ENCODE measurements around the gene AJUBA. TPM values are rescaled to one million over a fixed set of nuclear protein-coding genes. Genes with fewer than 3 reads are reported as not detected.
A peak's percentile ranks its signal among the peaks of the same experiment; 100 is the strongest.

Gene AJUBA
- total RNA-seq, 4 donors from 2014 or later, result 66.2 to 98.4 (median 74.8) TPM

DNA sequence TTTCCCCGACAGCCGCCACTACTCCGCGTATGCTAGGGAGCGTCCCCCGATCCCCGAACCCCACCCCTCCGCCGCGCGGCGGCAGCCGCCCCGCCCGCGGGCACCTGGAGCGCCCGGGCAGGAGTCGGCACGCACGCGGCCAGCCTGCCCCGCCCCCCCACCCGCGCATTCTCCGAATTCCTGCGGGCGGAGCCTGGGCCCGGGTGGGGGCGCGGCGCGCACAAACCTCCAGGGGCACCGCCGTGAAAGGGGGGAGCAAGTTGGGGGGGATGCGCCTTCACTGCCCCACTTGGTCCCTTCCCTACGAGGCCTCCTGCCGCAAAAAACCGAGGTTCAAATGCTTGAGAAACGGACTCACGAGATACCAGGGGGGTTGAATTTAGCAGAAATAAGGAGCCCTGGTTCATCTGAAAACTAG, 1.7 kb downstream of the AJUBA start:
- WGBS, 2 donors, result 0 to 2% methylated on average over 9 to 11 of the region's 41 CpGs
- no peak for TF ChIP-seq POLR2A (IDR thresholded peaks at IDR 0.05)
- TF ChIP-seq, protein P1, sequence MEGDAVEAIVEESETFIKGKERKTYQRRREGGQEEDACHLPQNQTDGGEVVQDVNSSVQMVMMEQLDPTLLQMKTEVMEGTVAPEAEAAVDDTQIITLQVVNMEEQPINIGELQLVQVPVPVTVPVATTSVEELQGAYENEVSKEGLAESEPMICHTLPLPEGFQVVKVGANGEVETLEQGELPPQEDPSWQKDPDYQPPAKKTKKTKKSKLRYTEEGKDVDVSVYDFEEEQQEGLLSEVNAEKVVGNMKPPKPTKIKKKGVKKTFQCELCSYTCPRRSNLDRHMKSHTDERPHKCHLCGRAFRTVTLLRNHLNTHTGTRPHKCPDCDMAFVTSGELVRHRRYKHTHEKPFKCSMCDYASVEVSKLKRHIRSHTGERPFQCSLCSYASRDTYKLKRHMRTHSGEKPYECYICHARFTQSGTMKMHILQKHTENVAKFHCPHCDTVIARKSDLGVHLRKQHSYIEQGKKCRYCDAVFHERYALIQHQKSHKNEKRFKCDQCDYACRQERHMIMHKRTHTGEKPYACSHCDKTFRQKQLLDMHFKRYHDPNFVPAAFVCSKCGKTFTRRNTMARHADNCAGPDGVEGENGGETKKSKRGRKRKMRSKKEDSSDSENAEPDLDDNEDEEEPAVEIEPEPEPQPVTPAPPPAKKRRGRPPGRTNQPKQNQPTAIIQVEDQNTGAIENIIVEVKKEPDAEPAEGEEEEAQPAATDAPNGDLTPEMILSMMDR (IDR thresholded peaks at IDR 0.05), result no peak
- peak overlapping the region; percentile 66 for H3K4me3 ChIP-seq (ENCODE audit: low read depth, poor library complexity, severe bottlenecking)
- peak; percentile 25 to 90 for DNase-seq (ENCODE audit: low spot score in 2 of 2)
- intact Hi-C loops (cut with DNase I; ENCODE audit: low total_unique reads), result no loop called here

DNA sequence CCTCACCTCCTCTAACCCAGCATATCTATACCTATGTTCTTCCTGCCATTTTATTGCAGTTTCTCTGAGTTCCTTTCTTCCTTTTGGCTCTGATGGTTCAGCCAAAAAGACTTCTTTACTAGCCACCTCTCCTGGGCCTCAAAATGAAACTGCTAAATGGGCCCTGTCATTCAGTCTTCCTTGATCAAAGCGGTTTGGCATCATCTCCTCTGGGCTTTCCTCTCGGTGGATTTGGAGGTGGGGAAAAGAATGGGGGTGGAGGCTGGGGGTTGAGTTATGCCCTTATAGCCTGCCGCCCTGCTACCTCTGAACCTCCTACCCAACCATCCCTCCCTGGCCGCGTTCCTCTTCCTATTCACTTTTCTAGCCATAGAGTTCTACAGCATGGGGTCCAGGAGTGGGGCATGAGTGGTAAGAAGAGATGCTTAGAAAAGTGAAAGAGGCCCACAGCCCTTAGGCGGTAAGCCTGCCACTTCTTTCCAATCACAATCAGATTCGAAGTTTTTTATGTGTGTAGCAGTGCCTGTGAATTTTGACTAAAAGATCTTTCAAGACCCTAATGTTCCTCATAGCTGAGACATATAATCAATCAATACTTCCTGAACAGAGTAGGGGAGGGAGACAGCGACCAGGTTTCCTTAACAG, 2.5 kb downstream of the AJUBA start:
- TF ChIP-seq POLR2A (IDR thresholded peaks at IDR 0.05), result no peak
- TF ChIP-seq, protein P1 (IDR thresholded peaks at IDR 0.05), result no peak
- WGBS, 2 donors, result 33 to 45% methylated on average over 8 of the region's 8 CpGs
- DNase-seq (ENCODE audit: low spot score in 2 of 2), result peak in 1 of 2 donors; percentile 22
- intact Hi-C loops (cut with DNase I; ENCODE audit: low total_unique reads), result no loop called here
- no peak overlapping the region for H3K4me3 ChIP-seq (ENCODE audit: low read depth, poor library complexity, severe bottlenecking)

DNA sequence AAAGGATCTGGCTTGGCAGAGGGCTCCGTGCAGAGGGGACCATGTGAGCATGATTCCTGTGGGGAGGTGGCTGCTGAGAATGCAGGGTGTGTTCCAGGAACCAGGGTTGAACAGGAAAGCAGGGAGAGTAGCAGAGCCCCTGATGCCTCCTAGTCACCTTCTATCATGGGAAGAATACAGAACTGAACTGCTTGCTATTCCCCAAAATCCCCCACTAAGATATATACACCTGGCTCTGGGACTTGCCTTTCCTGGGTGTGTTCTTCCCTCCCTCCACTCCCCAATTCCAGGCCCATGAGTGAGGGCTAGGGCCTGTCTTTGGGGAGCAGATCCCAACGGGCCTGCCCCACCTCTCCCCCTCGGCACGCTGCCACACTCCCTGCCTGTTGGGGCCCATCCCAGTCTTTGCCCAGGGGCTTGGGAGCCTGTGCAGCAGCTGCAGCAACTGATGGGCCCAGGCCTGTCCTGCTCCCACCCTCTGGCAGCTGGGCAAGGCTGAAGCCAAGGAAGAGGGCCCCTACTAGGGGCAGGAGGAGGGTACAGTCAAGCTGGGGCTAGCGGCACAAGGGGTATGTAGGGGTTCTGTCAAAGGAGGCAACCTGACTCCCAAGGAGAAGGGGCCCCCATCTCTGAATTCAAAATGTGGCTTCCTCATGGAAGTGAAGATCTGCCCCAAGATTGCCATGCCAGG, 3.2 kb downstream of the AJUBA start:
- intact Hi-C loops (cut with DNase I; ENCODE audit: low total_unique reads), result no loop called here
- H3K4me3 ChIP-seq (ENCODE audit: low read depth, poor library complexity, severe bottlenecking), result no peak overlapping the region
- DNase-seq (ENCODE audit: low spot score in 2 of 2), result peak; percentile 80 to 94
- 32 to 36% methylated on average over 5 of the region's 5 CpGs for WGBS, 2 donors
- TF ChIP-seq, protein P1 (IDR thresholded peaks at IDR 0.05), result no peak
- no peak for TF ChIP-seq POLR2A (IDR thresholded peaks at IDR 0.05)

DNA sequence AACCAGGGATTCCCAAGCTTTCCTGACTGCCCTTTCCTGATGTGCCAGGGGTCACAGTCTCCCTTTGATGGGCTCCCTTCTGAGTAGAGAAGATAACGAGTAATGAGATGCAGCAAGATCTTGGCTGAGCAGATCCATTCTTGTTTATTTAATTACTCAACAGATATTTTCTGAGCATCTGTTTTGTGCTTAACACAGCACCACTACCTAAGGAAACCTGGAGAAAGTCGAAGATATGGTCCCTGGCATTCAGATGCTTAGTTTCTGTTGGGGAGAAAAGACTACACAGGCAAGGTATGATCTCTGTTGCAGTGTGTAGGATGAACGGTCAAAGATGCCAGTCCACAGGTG, 3.9 kb downstream of the AJUBA start:
- H3K4me3 ChIP-seq (ENCODE audit: low read depth, poor library complexity, severe bottlenecking), result no peak overlapping the region
- DNase-seq (ENCODE audit: low spot score in 2 of 2), result no peak
- TF ChIP-seq, protein P1 (IDR thresholded peaks at IDR 0.05), result no peak
- intact Hi-C loops (cut with DNase I; ENCODE audit: low total_unique reads), result no loop called here
- 37 to 46% methylated on average over 3 of the region's 3 CpGs for WGBS, 2 donors

DNA sequence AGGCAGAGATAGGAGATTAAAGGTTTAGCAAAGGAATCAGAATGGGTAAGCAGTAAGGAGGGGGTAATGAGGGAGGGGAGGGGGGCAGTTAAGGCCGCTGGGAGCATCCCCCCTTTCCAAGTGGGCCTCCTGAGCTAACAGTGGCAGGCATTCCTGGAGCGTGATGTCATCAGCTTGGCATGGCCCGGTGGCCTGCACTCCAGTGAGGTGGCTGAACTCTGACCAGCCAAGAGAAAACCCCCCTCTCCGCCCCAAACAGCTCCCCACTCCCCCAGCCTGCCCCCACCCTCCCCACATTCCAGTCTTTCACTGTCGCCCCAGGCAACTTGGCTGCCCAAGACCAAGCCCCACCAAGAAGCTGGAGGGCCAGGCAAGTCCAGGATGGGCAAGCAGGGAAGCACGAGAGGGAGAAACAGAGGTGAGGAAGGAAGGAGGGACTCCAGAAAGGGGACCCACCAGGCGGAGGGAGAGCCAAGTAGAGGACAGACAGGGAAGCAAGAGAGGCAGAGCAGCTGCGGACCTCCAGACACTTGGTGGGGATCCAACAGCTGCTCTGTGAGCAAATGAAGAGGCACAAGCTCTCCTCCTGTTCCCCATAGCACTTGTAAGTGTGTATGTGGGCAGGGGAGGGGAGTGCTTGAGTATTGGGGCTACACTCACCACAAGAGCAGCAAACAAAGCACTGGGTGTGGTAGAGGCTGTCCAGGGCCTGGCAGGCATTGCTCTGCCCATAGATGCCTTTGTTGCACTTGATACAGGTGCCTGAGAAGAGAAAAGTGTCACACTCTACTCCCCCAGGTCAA, 4.5 kb downstream of the AJUBA start:
- 28 to 42% methylated on average over 8 of the region's 8 CpGs for WGBS, 2 donors
- peak in 1 of 2 donors; percentile 84 for DNase-seq (ENCODE audit: low spot score in 2 of 2)
- no peak for TF ChIP-seq POLR2A (IDR thresholded peaks at IDR 0.05)
- TF ChIP-seq, protein P1 (IDR thresholded peaks at IDR 0.05), result no peak
- intact Hi-C loops (cut with DNase I; ENCODE audit: low total_unique reads), result no loop called here
- H3K4me3 ChIP-seq (ENCODE audit: low read depth, poor library complexity, severe bottlenecking), result no peak overlapping the region
